ENCODE measurements around the gene SRPK2.
"Not testable (repeated sequence)": the region's sequence is repeated elsewhere in the genome, so short reads cannot be mapped to it uniquely, and the experiment has no call there.

SRPK2 gene

DNA sequence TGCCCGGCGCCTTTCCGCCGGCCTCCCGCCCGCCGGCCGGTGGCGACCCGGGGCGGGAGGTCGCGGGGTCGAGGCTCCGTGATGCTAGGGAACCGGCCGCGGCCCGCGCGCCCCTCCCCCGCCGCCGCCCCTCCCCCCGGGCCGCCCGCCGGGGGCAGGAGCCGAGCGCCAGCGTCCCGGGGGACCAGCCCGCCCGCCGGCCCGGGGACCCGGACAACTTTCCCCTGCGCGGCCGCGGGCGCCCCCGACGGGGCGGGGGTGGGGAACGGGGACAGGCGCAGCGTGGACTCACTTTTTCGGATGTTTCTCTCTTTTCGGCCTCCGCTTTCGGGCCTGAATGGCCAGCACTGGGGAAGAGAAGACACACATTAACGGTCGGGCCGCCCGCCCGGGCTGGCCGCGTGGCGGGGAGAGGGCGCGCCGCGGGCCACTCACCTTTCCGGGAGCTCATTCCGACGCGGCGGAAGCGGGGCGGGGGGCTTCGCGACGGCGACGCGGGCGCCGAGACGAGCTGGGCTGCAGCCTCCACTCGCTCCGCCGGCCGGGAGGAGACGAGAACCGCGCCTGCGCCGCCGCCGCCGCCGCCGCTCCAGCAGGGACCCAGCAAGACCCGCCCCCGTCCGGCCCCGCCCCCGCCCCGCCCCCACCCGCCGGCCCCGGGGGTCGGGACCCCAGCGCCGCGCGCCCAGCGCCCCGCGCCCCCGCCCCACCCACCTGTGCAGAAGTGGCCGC lies at the start of gene SRPK2:
Gene SRPK2, minus strand, starts transcription at position 566 of the 732 bp plus-strand sequence.
- DNase-seq (ENCODE audit: low spot score): peak; percentile 90

GRCh38 chr7:105438254-105438653 lies 49.5 kb upstream of the SRPK2 start:
- DNase-seq (ENCODE audit: low spot score): no peak

GRCh38 chr7:105437356-105437755 lies 48.6 kb upstream of the SRPK2 start:
- DNase-seq (ENCODE audit: low spot score): not testable (repeated sequence)

GRCh38 chr7:105429746-105430612 lies 41.3 kb upstream of the SRPK2 start:
- DNase-seq (ENCODE audit: low spot score): no peak

- no peak for DNase-seq (ENCODE audit: low spot score)
Measured at GRCh38 chr7:105426606-105427146, 38.0 kb upstream of the SRPK2 start.

GRCh38 chr7:105423987-105424386 lies 35.3 kb upstream of the SRPK2 start:
- DNase-seq (ENCODE audit: low spot score): no peak

DNA sequence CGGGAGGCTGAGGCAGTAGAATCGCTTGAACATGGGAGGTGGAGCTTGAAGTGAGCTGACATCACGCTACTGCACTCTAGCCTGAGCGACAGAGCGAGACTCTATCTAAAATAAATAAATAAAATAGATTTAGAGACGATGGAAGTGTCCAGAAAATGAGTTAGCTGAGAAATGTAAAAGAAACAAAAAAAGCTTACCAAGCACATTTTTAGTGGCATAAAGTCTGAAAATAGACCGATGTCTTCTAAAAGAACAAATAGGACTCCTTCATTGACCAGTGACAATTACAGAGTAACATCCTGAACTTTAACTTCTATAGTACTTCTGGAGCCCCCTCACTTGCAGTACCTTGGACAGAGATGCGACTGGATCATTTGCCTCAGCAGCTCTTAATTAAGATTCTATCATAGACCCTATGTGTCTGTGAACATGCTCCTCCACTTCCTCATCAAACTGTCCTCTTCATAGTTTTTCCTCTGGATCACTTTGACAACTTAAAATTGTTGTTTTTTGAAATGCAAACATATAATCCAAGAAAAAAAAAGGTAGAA lies 25.2 kb upstream of the SRPK2 start:
- DNase-seq (ENCODE audit: low spot score): no peak

- DNase-seq (ENCODE audit: low spot score): not testable (repeated sequence)
Measured at GRCh38 chr7:105410774-105411173, 22.1 kb upstream of the SRPK2 start.

DNA sequence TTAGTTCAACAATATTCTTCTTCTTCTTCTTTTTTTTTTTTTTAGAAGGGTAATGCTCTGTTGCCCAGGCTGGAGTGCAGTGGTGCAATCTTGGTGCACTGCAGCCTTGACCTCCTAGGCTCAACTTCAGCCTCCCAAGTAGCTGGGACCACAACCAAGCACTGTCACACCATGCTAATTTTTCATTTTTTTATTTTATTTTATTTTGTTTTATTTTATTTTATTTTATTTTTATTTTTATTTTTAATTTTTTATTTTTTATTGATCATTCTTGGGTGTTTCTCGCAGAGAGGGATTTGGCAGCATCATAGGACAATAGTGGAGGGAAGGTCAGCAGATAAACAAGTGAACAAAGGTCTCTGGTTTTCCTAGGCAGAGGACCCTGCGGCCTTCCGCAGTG lies 21.1 kb upstream of the SRPK2 start:
- DNase-seq (ENCODE audit: low spot score): not testable (repeated sequence)

DNA sequence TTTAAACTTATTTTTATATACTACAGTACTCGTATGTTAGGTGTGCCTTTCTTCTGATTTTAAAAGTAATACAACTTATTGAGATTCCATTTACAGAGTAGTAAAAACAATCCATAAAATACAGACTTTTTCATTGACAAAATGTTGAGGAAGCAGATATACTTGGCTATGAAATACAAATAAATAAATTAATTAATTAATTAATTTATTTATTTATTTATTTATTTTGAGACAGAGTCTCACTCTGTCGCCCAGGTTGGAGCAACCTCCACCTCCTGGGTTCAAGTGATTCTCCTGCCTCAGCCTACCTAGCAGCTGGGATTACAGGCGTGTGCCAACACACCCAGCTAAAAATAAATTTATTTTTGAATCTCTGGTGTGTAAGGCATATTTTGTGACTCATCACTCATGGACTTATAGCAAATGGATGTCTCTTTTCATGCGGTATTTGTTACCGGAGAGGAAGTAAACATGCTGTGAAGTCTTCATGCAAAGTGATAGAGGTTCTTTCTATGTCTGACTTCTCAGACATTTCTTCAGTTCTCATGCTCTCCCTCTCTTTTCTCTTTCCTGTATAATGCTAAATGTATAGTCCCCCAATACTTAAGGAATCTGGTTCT lies 20.2 kb upstream of the SRPK2 start:
- no peak for DNase-seq (ENCODE audit: low spot score)

GRCh38 chr7:105403128-105403527 lies 14.4 kb upstream of the SRPK2 start:
- DNase-seq (ENCODE audit: low spot score): no peak

- no peak for DNase-seq (ENCODE audit: low spot score)
Measured at GRCh38 chr7:105402221-105403095, 13.7 kb upstream of the SRPK2 start.

GRCh38 chr7:105399043-105399725 lies 10.5 kb upstream of the SRPK2 start:
- no peak for DNase-seq (ENCODE audit: low spot score)

DNA sequence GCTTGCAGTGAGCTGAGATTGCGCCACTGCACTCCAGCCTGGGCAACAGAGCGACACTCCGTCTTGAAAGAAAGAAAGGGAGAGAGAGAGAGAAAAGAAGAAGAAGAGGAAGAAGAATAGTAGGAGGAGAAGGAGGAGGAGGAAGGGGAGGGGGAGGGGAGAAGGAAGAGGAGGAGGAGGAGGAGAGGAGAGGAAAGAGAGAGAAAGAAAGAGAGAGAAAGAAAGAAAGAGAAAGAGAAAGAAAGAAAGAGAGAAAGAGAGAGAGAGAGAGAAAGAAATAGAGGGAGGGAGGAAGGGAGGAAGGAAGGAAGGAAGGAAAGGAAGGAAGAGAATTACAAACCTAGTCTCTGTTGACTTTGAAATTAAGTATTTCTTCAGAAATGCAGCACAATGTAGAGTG lies 7.8 kb upstream of the SRPK2 start:
- no peak for DNase-seq (ENCODE audit: low spot score)

- DNase-seq (ENCODE audit: low spot score): no peak
Measured at GRCh38 chr7:105391429-105391828, 2.7 kb upstream of the SRPK2 start.

DNA sequence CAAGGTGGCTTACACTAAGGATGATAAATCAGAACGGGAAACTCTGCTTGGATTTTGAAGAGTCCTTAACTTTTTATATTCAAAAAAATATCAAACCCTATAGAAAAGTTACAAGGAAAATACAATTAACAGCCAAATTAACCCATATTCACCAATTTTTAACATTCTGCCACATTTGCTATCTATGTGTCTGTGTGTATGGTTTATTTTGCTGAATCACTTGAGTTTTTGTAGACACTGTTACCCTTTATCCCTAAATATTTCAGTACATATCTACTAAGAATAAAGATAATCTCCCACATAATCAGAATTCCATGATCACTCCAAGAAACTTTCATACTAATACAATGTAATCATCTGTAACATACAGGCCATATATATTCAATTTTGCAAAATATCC lies 1.2 kb upstream of the SRPK2 start:
- DNase-seq (ENCODE audit: low spot score): no peak

GRCh38 chr7:105389088-105389650 lies 448 bp upstream of the SRPK2 start:
- DNase-seq (ENCODE audit: low spot score): no peak

GRCh38 chr7:105387508-105388355 lies 989 bp downstream of the SRPK2 start:
- DNase-seq (ENCODE audit: low spot score): peak; percentile 81

DNA sequence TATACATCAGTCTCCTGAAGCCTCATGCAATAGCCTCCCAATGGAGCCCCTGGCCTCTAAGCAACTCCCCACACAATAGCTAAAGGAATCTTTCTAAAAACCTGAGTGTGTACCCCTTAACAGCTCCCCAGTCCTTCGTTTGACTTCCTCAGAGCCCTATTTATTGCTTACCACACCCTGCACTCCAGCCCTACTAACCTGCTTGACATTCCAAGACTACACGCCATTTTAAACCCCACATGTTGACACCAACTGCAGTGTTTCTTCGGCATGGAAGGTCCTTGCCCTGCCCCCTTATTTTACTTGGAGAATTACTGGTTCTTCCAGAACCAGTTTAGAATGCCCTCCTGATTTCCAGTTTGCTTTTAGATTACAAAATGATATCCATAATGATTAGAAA lies 10.8 kb downstream of the SRPK2 start:
- DNase-seq (ENCODE audit: low spot score): no peak
